Fibroblast of the aortic adventitia (primary cell): Measurements from ENCODE around the gene CHKA. TPM values are rescaled to one million over a fixed set of nuclear protein-coding genes. Genes with fewer than 3 reads are reported as not detected.
A peak's percentile ranks its signal among the peaks of the same experiment; 100 is the strongest.

Source experiments
- DNase-seq: peaks from one replicate; pipeline ENCODE4 v3.0.0-alpha.2; 2010; ENCODE audit warnings: low read depth
- H3K4me3 ChIP-seq: 2 replicates; pipeline ENCODE4 v1.5.1; 2011; ENCODE audit warnings: low read depth, mild to moderate bottlenecking, control low read depth, low read length, moderate library complexity
- CTCF ChIP-seq: IDR thresholded peaks from 2 replicates; pipeline ENCODE4 v1.5.1; 2011; ENCODE audit warnings: mild to moderate bottlenecking, low read length, control low read depth, inconsistent platforms; ENCODE audit not compliant: insufficient read depth
- total RNA-seq: library from RNA; depleted of rRNA; stranded (reverse); fragments of >200 nt; gene quantifications from 2 replicates; pipeline ENCODE4 v1.2.3, GENCODE V29; 2012; ENCODE audit warnings: low replicate concordance

Gene CHKA
- total RNA-seq, 1 donor: 5.2 TPM

- no peak for TF ChIP-seq CTCF
- no peak overlapping the region for H3K4me3 ChIP-seq
- no peak for DNase-seq
Measured at GRCh38 chr11:68149417-68149816, 28.2 kb upstream of the CHKA start.

- H3K4me3 ChIP-seq: no peak overlapping the region
- no peak for TF ChIP-seq CTCF
- no peak for DNase-seq
Measured at GRCh38 chr11:68148879-68149278, 27.7 kb upstream of the CHKA start.

GRCh38 chr11:68148071-68148805 lies 27.1 kb upstream of the CHKA start:
- TF ChIP-seq CTCF: no peak

GRCh38 chr11:68146704-68147474 lies 25.7 kb upstream of the CHKA start:
- H3K4me3 ChIP-seq: no peak overlapping the region
- no peak for TF ChIP-seq CTCF
- peak; percentile 34 for DNase-seq

More at GRCh38 chr11:68148071-68148805, 27.1 kb upstream of the CHKA start:
- DNase-seq: no peak
- no peak overlapping the region for H3K4me3 ChIP-seq

- TF ChIP-seq CTCF: no peak
- H3K4me3 ChIP-seq: no peak overlapping the region
- DNase-seq: no peak
Measured at GRCh38 chr11:68146010-68146540, 24.9 kb upstream of the CHKA start.

- no peak for DNase-seq
- TF ChIP-seq CTCF: no peak
- no peak overlapping the region for H3K4me3 ChIP-seq
Measured at GRCh38 chr11:68145120-68145866, 24.1 kb upstream of the CHKA start.
